Uterus (tissue), 4 donors: ENCODE results near the gene HMX2. TPM values are rescaled to one million over a fixed set of nuclear protein-coding genes. Genes with fewer than 3 reads are reported as not detected.

Experiments used
- DNase-seq, 2 donors: peaks; one replicate each; pipeline ENCODE4 v3.0.0-alpha.2; 2019 to 2020
- H3K27ac ChIP-seq, 2 donors: fragments of 200-600 bp; sonication (generic); 1 replicate in 1 of 2; 2 replicates in 1 of 2; pipeline ENCODE4 v1.5.1; 2016 to 2018
- H3K27me3 ChIP-seq, 2 donors: fragments of 200-600 bp; sonication (generic); one replicate each; pipeline ENCODE4 v1.5.1; 2018 to 2019; ENCODE audit warnings: control low read depth in 1 of 2
- H3K36me3 ChIP-seq, 2 donors: fragments of 200-600 bp; sonication (generic); one replicate each; pipeline ENCODE4 v1.5.1; 2019; ENCODE audit warnings: control low read depth in 1 of 2
- H3K4me1 ChIP-seq, 2 donors: fragments of 200-600 bp; sonication (generic); one replicate each; pipeline ENCODE4 v1.5.1; 2018 to 2019; ENCODE audit warnings: control low read depth in 1 of 2
- H3K4me3 ChIP-seq, 2 donors: fragments of 200-600 bp; sonication (generic); 1 replicate in 1 of 2; 2 replicates in 1 of 2; pipeline ENCODE4 v1.5.1; 2018 to 2019; ENCODE audit warnings: mild to moderate bottlenecking in 1 of 2
- H3K9me3 ChIP-seq, 2 donors: fragments of 200-600 bp; sonication (generic); one replicate each; pipeline ENCODE4 v1.5.1; 2019; ENCODE audit warnings: control low read depth in 1 of 2
- CTCF ChIP-seq, 4 experiments: fragments of 200-600 bp in 2 of 4; fragments of 450-650 bp in 2 of 4; sonication (generic) in 2 of 4; IDR thresholded peaks; one replicate each; pipeline ENCODE4 v1.5.1; 2016 to 2019; ENCODE audit warnings: antibody characterized with exemption in 4 of 4, mild to moderate bottlenecking in 2 of 4, moderate library complexity in 1 of 4
- POLR2A ChIP-seq, 2 donors: fragments of 450-650 bp; IDR thresholded peaks; one replicate each; pipeline ENCODE4 v1.6.1; 2016; ENCODE audit warnings: antibody characterized with exemption in 2 of 2, mild to moderate bottlenecking in 1 of 2, moderate library complexity in 1 of 2
- intact Hi-C: fragments of 100-400 bp; cut with DNase I; formaldehyde crosslinking; loops from one replicate; pipeline ENCODE4 v1.15.1; 2023; ENCODE audit warnings: low total_unique reads
- total RNA-seq, 4 donors: library from RNA; depleted of rRNA in 3 of 4; stranded (reverse); fragments of >200 nt in 3 of 4; gene quantifications; one replicate each; pipeline versions ENCODE4 v1.1.0 to v1.2.4, GENCODE V29; 2014 to 2023
- donor health status: DM: yes; HTN: yes; CAD: no.

The HMX2 gene
- total RNA-seq, 4 donors from 2014 or later, result not detected

- Histone ChIP-seq H3K4me1 (peaks cover 0 to 3% of the 10 kb centered on the region in 2 donors), H3K9me3 (no peaks in the 10 kb centered on the region), H3K27me3 (peaks cover 0 to 8% of the 10 kb centered on the region in 2 donors), H3K36me3 (no peaks in the 10 kb centered on the region), H3K4me3 (no peak overlapping the region), H3K27ac (no peak overlapping the region)
- DNase-seq, result no peak
- intact Hi-C loops, result no loop called here
- TF ChIP-seq CTCF (IDR thresholded peaks at IDR 0.05) (no peak), POLR2A (IDR thresholded peaks at IDR 0.05) (no peak)
Observed at GRCh38 chr10:123157210-123157609, 9.3 kb downstream of the HMX2 start.

GRCh38 chr10:123158682-123159081 is 10.7 kb downstream of the HMX2 start:
- no peaks in the 10 kb centered on the region for H3K27me3 ChIP-seq
- H3K4me1 ChIP-seq, result peaks cover 0 to 3% of the 10 kb centered on the region in 2 donors
- H3K9me3 ChIP-seq, result no peaks in the 10 kb centered on the region
- H3K36me3 ChIP-seq, result no peaks in the 10 kb centered on the region
- TF ChIP-seq POLR2A (IDR thresholded peaks at IDR 0.05) (no peak), CTCF (IDR thresholded peaks at IDR 0.05) (no peak)
- intact Hi-C loops, result no loop called here
- DNase-seq, result no peak
- no peak overlapping the region for H3K4me3 ChIP-seq
- no peak overlapping the region for H3K27ac ChIP-seq

GRCh38 chr10:123160311-123160980 is 12.5 kb downstream of the HMX2 start:
- Histone ChIP-seq H3K4me1 (peaks cover 0 to 3% of the 10 kb centered on the region in 2 donors), H3K9me3 (no peaks in the 10 kb centered on the region), H3K4me3 (no peak overlapping the region), H3K36me3 (no peaks in the 10 kb centered on the region), H3K27ac (no peak overlapping the region), H3K27me3 (no peaks in the 10 kb centered on the region)
- intact Hi-C loops, result no loop called here
- no peak for DNase-seq
- TF ChIP-seq CTCF (IDR thresholded peaks at IDR 0.05) (no peak), POLR2A (IDR thresholded peaks at IDR 0.05) (no peak)

GRCh38 chr10:123164319-123164718 is 16.4 kb downstream of the HMX2 start:
- H3K4me1 ChIP-seq, result no peaks in the 10 kb centered on the region
- TF ChIP-seq POLR2A (IDR thresholded peaks at IDR 0.05) (no peak), CTCF (IDR thresholded peaks at IDR 0.05) (no peak)
- H3K36me3 ChIP-seq, result no peaks in the 10 kb centered on the region
- H3K9me3 ChIP-seq, result no peaks in the 10 kb centered on the region
- intact Hi-C loops, result no loop called here
- no peaks in the 10 kb centered on the region for H3K27me3 ChIP-seq
- H3K27ac ChIP-seq, result no peak overlapping the region
- DNase-seq, result no peak
- H3K4me3 ChIP-seq, result no peak overlapping the region

- H3K36me3 ChIP-seq, result no peaks in the 10 kb centered on the region
- DNase-seq, result no peak
- H3K4me1 ChIP-seq, result no peaks in the 10 kb centered on the region
- no peaks in the 10 kb centered on the region for H3K27me3 ChIP-seq
- intact Hi-C loops, result no loop called here
- no peaks in the 10 kb centered on the region for H3K9me3 ChIP-seq
- no peak overlapping the region for H3K4me3 ChIP-seq
- no peak overlapping the region for H3K27ac ChIP-seq
- TF ChIP-seq POLR2A (IDR thresholded peaks at IDR 0.05) (no peak), CTCF (IDR thresholded peaks at IDR 0.05) (no peak)
Observed at GRCh38 chr10:123165445-123166072, 17.6 kb downstream of the HMX2 start.
